Activated T-helper 1 cell treated with anti-CD3 and anti-CD28 coated beads, Interleukin-12 subunit alpha, Interleukin-12 subunit beta, Interleukin-2, Interleukin-4 antibody, amounts not matched to agents 30 ng/mL and 10 ng/mL and 1 ng/mL, durations not matched to agents 14 hours and 24 hours and 36 hours (primary cell): Measurements from ENCODE around the gene PPP3CB. TPM values are rescaled to one million over a fixed set of nuclear protein-coding genes. Genes with fewer than 3 reads are reported as not detected.

Experiments used
- DNase-seq: peaks from one replicate; pipeline ENCODE4 v3.0.0; 2021; ENCODE audit warnings: low spot score
- H3K27ac Mint-ChIP-seq: one replicate; pipeline ENCODE4 v1.8.0; 2021; ENCODE audit warnings: mild to moderate bottlenecking, mixed read lengths
- H3K27me3 Mint-ChIP-seq: one replicate; pipeline ENCODE4 v1.8.0; 2022; ENCODE audit warnings: mild to moderate bottlenecking, moderate library complexity, mixed read lengths; ENCODE audit not compliant: insufficient read depth
- H3K36me3 Mint-ChIP-seq: one replicate; pipeline ENCODE4 v1.8.0; 2021; ENCODE audit warnings: low read depth, mixed read lengths
- H3K4me1 Mint-ChIP-seq: one replicate; pipeline ENCODE4 v1.8.0; 2021; ENCODE audit warnings: low read depth, mixed read lengths
- H3K4me3 Mint-ChIP-seq: one replicate; pipeline ENCODE4 v1.8.0; 2021; ENCODE audit warnings: mild to moderate bottlenecking, moderate library complexity, mixed read lengths
- H3K9me3 Mint-ChIP-seq: one replicate; pipeline ENCODE4 v1.8.0; 2021; ENCODE audit warnings: mixed read lengths
- intact Hi-C: fragments of 100-400 bp; cut with micrococcal nuclease; formaldehyde crosslinking; loops from one replicate; pipeline ENCODE4 v1.15.1; 2024
- total RNA-seq: library from RNA; stranded (reverse); gene quantifications from 2 replicates; pipeline ENCODE4 v1.2.3, GENCODE V29; 2022

Gene PPP3CB
- total RNA-seq, 1 donor from 2014 or later: 43.6 TPM

DNA sequence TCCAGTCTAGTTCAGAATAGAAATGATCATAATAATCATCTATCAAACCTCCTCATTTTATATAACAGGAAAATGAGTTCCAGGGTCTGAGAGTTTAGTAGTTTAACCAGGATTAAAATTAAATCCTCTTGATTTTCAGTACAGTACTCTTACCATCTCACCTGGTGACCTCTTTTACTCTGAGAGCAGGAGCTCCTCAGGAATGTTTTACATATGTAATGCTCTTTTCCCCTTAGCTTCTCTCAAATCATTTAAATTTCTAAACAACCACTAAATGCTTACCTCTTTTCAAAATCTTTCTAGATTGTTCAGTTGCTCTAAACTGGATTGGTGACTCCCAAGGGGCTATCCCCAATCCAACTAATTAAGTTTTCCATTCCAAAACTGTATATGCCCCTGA lies 10.2 kb upstream of the PPP3CB start:
- Mint-ChIP-seq H3K27me3 (no peaks in the 10 kb centered on the region), H3K4me1 (peaks cover 8% of the 10 kb centered on the region), H3K27ac (no peak overlapping the region), H3K9me3 (no peaks in the 10 kb centered on the region), H3K4me3 (no peak overlapping the region), H3K36me3 (peaks cover 23% of the 10 kb centered on the region)
- intact Hi-C loops: no loop called here
- DNase-seq: no peak

DNA sequence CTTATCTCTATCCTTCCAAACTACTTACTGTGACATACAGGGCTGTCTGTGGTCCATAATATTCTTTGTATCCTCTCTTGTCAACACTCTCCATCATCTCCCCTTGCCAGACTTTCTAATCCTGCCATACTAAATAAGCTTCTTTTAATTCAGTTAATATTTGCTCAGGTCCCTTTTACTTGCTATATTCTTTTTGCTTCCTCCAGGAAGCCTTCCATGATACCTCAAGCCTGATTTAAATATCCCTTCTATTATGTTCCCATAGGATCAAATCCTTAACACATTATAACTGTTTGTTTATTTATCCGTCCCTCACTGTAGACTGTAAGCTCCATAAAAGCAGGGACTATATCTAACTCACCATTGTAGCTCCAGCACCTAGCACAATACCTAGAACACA lies 7.2 kb upstream of the PPP3CB start:
- Mint-ChIP-seq H3K9me3 (no peaks in the 10 kb centered on the region), H3K4me3 (no peak overlapping the region), H3K36me3 (peaks cover 26% of the 10 kb centered on the region), H3K27me3 (no peaks in the 10 kb centered on the region), H3K27ac (no peak overlapping the region), H3K4me1 (peaks cover 16% of the 10 kb centered on the region)
- intact Hi-C loops: no loop called here
- DNase-seq: no peak

DNA sequence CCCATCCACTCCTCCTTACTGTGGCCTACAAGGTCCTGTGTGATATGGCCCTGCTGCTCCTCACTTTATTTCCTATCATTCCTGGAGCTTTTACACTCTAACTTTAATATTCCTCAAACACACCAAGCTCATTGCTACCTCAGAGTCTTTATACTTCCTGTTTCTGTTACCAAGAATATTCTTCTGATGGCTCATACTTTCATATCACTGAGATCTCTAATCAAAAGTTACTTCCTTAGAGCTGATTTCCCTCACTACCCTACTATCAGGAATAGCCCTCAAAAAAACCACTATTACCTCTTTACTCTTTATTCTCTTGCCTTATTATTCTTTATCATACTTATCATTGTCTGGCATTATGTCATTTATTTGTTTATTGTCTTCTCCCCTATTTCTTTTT lies 5.8 kb upstream of the PPP3CB start:
- H3K36me3 Mint-ChIP-seq: peaks cover 26% of the 10 kb centered on the region
- no peaks in the 10 kb centered on the region for H3K27me3 Mint-ChIP-seq
- intact Hi-C loops: no loop called here
- no peak for DNase-seq
- no peaks in the 10 kb centered on the region for H3K9me3 Mint-ChIP-seq
- no peak overlapping the region for H3K4me3 Mint-ChIP-seq
- H3K4me1 Mint-ChIP-seq: peaks cover 27% of the 10 kb centered on the region
- no peak overlapping the region for H3K27ac Mint-ChIP-seq

DNA sequence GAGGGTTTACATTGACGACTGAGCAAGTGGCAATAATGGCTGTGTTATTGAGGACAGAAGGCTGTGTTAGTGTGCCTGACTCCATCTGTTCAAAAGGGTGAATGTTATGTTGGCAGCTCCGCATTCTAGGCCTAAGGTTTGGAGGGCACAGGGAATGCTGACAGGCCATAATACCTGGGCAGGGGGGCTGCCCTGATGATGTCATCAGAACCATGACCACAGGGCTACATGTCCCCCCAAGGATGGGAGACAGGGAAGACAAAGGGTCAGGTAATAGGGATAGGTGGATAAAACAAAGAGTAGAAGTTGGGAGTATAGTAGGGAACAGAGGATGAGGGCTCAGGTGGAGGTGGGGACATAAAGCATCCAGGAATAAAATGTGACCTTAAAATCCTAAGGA lies 1.8 kb upstream of the PPP3CB start:
- Mint-ChIP-seq H3K4me3 (peak overlapping the region; percentile 34), H3K27ac (no peak overlapping the region), H3K4me1 (peaks cover 51% of the 10 kb centered on the region), H3K27me3 (no peaks in the 10 kb centered on the region), H3K36me3 (peaks cover 26% of the 10 kb centered on the region), H3K9me3 (no peaks in the 10 kb centered on the region)
- DNase-seq: no peak
- intact Hi-C loops: loop anchor here (5.0 to 10.0 kb wide), 5 partner anchors 330 to 1615 kb away; partner anchors contain the start of genes ECD, FAM149B1, MCU and MICU1

DNA sequence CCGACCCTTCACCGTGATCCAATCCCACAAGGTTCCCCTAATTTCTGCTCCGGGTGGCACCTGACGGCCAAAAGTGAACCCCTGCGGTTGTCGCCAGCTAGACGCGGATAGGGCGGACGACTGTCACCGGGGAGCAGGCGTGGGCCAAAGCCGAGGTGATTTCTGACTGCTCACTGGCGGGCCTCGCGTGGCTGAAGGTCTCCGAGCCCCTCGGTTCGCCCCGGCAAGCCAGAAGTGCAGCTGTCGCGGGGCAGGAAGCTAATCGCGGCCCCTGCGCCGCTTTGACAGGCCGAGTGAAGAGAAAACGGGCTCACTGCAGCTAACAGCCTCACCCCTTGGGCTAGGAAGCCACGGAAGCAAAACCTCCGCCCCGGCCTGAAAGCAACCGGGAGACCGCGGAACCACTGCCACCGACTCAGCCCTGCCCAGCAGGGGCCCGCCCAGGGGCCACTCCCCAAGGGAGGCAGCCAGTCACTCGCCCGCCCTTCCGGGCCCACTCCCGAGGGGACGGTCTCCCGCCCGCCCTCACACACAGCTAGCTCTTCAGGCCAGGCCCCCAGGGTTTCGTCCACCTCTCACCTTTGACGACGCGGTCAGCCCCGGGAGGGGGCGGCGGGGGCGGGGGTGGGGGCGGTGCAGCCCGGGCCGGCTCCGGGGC lies 469 bp downstream of the PPP3CB start:
- no peaks in the 10 kb centered on the region for H3K9me3 Mint-ChIP-seq
- intact Hi-C loops: loop anchor here (1.0 to 10.0 kb wide), 11 partner anchors 15 to 1617 kb away; partner anchors contain the start of genes DNAJC9, ECD, FAM149B1 and MCU
- H3K4me3 Mint-ChIP-seq: peak overlapping the region; percentile 100
- peaks cover 36% of the 10 kb centered on the region for H3K4me1 Mint-ChIP-seq
- no peaks in the 10 kb centered on the region for H3K27me3 Mint-ChIP-seq
- H3K36me3 Mint-ChIP-seq: peaks cover 18% of the 10 kb centered on the region
- peak; percentile 90 for DNase-seq
- peak overlapping the region; percentile 98 for H3K27ac Mint-ChIP-seq

DNA sequence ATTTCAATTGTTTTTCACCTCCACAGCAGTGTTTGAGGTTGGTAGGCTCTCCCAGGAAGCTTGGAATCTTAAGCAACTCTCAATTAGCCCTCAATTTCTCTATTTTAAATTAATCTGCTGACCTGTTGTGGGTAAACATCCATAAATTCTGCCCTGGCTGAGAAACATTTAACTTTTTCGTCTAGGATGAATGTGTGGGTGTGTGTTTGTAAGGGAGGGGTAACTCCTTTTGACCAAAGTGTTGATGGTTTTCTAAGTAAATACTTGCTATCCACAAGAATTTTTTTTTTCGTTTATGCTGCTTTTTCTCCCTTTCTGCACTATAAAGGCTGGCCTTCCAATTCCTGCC lies 973 bp downstream of the PPP3CB start:
- Mint-ChIP-seq H3K36me3 (peaks cover 20% of the 10 kb centered on the region), H3K4me1 (peaks cover 39% of the 10 kb centered on the region), H3K27me3 (no peaks in the 10 kb centered on the region), H3K4me3 (peak overlapping the region; percentile 100), H3K27ac (peak overlapping the region; percentile 98), H3K9me3 (no peaks in the 10 kb centered on the region)
- intact Hi-C loops: loop anchor here (1.0 to 10.0 kb wide), 11 partner anchors 15 to 1617 kb away; partner anchors contain the start of genes DNAJC9, ECD, FAM149B1 and MCU
- DNase-seq: no peak

DNA sequence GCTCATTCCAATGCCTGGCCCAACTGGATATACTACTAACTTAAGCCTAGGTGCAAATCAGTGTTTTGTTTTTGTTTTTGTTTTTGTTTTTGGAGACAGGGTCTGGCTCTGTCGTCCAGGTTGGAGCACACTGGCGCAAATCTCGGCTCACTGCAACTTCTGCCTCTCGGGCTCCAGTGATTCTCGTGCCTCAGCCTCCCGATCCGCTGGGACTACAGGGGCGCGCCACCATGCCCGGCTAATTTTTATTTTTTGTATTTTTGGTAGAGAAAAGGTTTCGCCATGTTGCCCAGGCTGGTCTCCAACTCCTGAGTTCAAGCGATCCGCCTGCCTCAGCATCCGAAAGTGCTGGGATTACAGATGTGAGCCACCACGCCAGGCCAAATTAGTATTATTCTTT lies 1.6 kb downstream of the PPP3CB start:
- Mint-ChIP-seq H3K36me3 (peaks cover 21% of the 10 kb centered on the region), H3K4me3 (peak overlapping the region; percentile 78), H3K27ac (no peak overlapping the region), H3K9me3 (no peaks in the 10 kb centered on the region), H3K27me3 (no peaks in the 10 kb centered on the region), H3K4me1 (peaks cover 43% of the 10 kb centered on the region)
- intact Hi-C loops: loop anchor here (10.0 kb wide), 2 partner anchors 799 to 869 kb away; partner anchors contain the start of genes MCU and MICU1
- DNase-seq: no peak

DNA sequence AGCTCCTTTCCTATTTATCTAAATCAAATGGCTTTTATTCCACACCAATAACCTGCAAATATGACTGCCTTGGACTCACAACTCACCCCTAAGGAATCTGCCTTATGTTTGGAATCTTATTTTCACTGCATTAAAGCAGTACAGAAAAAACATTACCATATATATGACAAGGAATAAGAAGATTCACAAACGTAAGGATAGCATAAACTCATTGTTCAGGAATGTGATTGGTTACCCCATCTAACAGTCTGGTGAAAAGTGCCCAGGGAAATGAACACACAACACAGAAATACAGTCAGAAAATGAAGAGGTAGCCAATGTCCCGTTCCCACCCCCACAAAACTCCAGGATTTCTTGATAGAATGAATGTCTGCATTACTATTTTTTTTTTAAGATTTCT lies 2.0 kb downstream of the PPP3CB start:
- Mint-ChIP-seq H3K36me3 (peaks cover 24% of the 10 kb centered on the region), H3K4me3 (peak overlapping the region; percentile 78), H3K27ac (no peak overlapping the region), H3K27me3 (no peaks in the 10 kb centered on the region), H3K9me3 (no peaks in the 10 kb centered on the region), H3K4me1 (peaks cover 47% of the 10 kb centered on the region)
- no peak for DNase-seq
- intact Hi-C loops: loop anchor here (10.0 kb wide), 2 partner anchors 799 to 869 kb away; partner anchors contain the start of genes MCU and MICU1

DNA sequence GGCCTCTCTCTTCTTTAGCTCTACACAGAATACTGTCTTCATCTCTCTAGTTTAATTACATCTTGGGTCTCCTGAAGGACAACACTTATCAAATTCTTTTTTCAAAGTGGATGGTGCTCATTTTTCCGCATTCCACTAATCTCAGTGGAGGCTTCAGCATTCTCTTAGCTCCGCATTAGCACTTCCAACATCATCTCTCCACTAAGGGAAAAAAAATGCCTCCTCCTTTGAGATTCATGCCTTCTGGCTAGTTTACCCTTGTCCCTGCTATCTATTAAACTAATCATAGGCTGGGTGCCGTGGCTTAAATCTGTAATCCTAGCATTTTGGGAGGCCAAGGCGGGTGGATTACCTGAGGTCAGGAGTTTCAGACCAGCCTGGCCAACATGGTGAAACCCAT lies 9.2 kb downstream of the PPP3CB start:
- intact Hi-C loops: no loop called here
- Mint-ChIP-seq H3K9me3 (no peaks in the 10 kb centered on the region), H3K4me1 (peaks cover 18% of the 10 kb centered on the region), H3K36me3 (peaks cover 27% of the 10 kb centered on the region), H3K27ac (no peak overlapping the region), H3K4me3 (no peak overlapping the region), H3K27me3 (no peaks in the 10 kb centered on the region)
- no peak for DNase-seq

DNA sequence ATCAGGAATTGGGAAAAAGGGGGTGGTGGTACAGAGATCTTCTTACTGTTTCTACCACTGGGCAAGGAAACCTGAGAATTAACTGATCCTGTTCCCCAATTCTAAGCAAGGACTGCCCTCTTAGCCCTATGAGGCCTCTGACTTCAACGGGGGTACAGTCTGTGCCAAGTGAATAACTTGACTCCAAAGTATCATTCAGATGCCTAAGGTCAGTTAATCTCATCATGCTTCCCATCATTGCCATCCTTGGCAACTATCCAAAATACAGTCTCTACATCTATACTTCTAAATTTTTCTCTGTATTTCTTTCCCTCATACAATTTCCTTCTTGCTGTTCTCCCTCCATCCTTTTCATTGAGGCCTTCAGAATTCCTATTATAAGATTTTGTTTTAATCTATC lies 10.5 kb downstream of the PPP3CB start:
- no peaks in the 10 kb centered on the region for H3K9me3 Mint-ChIP-seq

DNA sequence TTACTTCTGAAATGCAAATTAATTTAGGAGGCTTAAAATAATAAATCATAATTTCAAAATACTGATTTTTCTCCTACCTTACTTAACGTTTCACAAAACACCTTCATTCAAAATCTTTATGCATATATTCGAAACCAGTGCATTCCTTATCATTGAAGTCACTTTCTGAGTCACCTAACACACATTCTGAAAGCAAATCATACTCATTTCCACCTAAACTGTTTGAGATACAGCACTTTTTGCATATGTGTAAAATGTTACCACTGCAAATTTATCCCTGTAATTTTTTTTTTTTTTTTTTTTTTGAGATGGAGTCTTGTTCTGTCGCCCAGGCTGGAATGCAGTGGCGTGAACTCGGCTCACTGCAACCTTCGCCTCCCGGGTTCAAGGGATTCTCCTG lies 15.7 kb downstream of the PPP3CB start:
- no peak for DNase-seq
- H3K4me1 Mint-ChIP-seq: peaks cover 27% of the 10 kb centered on the region
- H3K9me3 Mint-ChIP-seq: no peaks in the 10 kb centered on the region
- no peaks in the 10 kb centered on the region for H3K27me3 Mint-ChIP-seq
- H3K27ac Mint-ChIP-seq: no peak overlapping the region
- no peak overlapping the region for H3K4me3 Mint-ChIP-seq
- H3K36me3 Mint-ChIP-seq: peaks cover 22% of the 10 kb centered on the region
- intact Hi-C loops: loop anchor here (1.0 to 5.0 kb wide), 2 partner anchors 15 to 218 kb away; no protein-coding TSS in a partner anchor

More for the DNA sequence above, 10.5 kb downstream of the PPP3CB start:
- DNase-seq: no peak
- Mint-ChIP-seq H3K27ac (no peak overlapping the region), H3K36me3 (peaks cover 27% of the 10 kb centered on the region), H3K27me3 (no peaks in the 10 kb centered on the region), H3K4me1 (peaks cover 24% of the 10 kb centered on the region), H3K4me3 (no peak overlapping the region)
- intact Hi-C loops: no loop called here

DNA sequence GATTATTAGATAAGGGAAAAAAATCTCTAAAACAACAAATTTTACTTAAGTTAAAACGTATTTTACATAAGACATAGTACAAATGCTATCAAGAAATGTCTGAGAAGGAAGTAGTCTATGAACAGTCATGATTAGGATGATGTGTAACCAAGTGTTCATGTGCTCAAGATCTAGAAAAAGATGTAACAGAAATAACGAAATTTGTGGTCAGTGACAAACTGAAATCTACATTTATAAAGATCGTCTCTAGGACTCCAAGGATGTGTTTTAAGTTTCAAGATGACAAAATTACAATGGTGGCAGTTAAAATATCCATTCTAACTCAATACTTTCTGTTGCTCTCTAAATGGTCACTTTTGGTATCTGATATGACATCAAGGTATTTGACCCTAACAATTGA lies 17.2 kb downstream of the PPP3CB start:
- intact Hi-C loops: loop anchor here (5.0 kb wide), 1 partner anchor 41 kb away; no protein-coding TSS in a partner anchor
- Mint-ChIP-seq H3K4me1 (peaks cover 27% of the 10 kb centered on the region), H3K4me3 (no peak overlapping the region), H3K36me3 (peaks cover 25% of the 10 kb centered on the region), H3K9me3 (no peaks in the 10 kb centered on the region), H3K27ac (no peak overlapping the region), H3K27me3 (no peaks in the 10 kb centered on the region)
- no peak for DNase-seq

DNA sequence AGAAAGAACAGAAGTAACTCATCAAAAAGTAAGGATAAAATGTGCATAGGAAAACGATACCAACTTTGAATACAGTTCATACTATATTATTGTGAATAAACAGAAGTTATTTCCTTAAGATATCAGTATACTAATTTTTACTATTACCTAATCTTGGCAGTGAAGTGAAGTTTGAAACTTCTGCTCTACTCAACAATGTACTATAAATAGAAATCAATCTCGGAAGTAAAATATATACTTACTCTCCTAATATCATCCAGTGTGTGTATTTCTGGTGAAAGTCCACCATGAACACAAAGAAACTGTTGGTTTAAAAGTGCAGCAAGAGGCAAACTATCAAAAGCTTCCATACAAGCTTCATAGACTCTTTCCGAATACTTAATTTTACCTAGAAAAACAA lies 24.6 kb downstream of the PPP3CB start:
- Mint-ChIP-seq H3K27ac (no peak overlapping the region), H3K36me3 (peaks cover 26% of the 10 kb centered on the region), H3K9me3 (no peaks in the 10 kb centered on the region), H3K27me3 (no peaks in the 10 kb centered on the region), H3K4me1 (peaks cover 11% of the 10 kb centered on the region), H3K4me3 (no peak overlapping the region)
- intact Hi-C loops: no loop called here
- no peak for DNase-seq
